SJCRH30 (cell line): ENCODE results near the gene SIGLEC6. TPM values are rescaled to one million over a fixed set of nuclear protein-coding genes. Genes with fewer than 3 reads are reported as not detected.

Source experiments
- DNase-seq, 2 experiments: peaks; one replicate each; pipeline ENCODE4 v3.0.0-alpha.2; 2015 to 2020
- H3K27ac ChIP-seq: fragments of 250-450 bp; sonication (Bioruptor Pico); 2 replicates; pipeline ENCODE4 v1.5.1; 2020; ENCODE audit warnings: mild to moderate bottlenecking, moderate library complexity
- H3K27me3 ChIP-seq: fragments of 250-450 bp; sonication (Bioruptor Pico); 2 replicates; pipeline ENCODE4 v1.5.1; 2020; ENCODE audit warnings: mild to moderate bottlenecking, moderate library complexity
- H3K36me3 ChIP-seq: fragments of 250-450 bp; sonication (Bioruptor Pico); 2 replicates; pipeline ENCODE4 v1.5.1; 2020; ENCODE audit warnings: mild to moderate bottlenecking, moderate library complexity
- H3K4me1 ChIP-seq: fragments of 250-450 bp; sonication (Bioruptor Pico); 2 replicates; pipeline ENCODE4 v1.5.1; 2020; ENCODE audit warnings: mild to moderate bottlenecking, moderate library complexity
- H3K4me3 ChIP-seq: fragments of 250-450 bp; sonication (Bioruptor Pico); 2 replicates; pipeline ENCODE4 v1.5.1; 2020; ENCODE audit warnings: mild to moderate bottlenecking, moderate library complexity
- H3K9me3 ChIP-seq: fragments of 250-450 bp; sonication (Bioruptor Pico); replicated peaks from 2 replicates; pipeline ENCODE4 v1.5.1; 2020; ENCODE audit warnings: mild to moderate bottlenecking, moderate library complexity
- total RNA-seq: library from RNA; depleted of rRNA; stranded (reverse); fragments of >200 nt; shearing (Covaris generic); gene quantifications from 2 replicates; pipeline ENCODE4 v1.2.3, GENCODE V29; 2014

Gene SIGLEC6
- total RNA-seq, 1 experiment from 2014 or later, result not detected

DNA sequence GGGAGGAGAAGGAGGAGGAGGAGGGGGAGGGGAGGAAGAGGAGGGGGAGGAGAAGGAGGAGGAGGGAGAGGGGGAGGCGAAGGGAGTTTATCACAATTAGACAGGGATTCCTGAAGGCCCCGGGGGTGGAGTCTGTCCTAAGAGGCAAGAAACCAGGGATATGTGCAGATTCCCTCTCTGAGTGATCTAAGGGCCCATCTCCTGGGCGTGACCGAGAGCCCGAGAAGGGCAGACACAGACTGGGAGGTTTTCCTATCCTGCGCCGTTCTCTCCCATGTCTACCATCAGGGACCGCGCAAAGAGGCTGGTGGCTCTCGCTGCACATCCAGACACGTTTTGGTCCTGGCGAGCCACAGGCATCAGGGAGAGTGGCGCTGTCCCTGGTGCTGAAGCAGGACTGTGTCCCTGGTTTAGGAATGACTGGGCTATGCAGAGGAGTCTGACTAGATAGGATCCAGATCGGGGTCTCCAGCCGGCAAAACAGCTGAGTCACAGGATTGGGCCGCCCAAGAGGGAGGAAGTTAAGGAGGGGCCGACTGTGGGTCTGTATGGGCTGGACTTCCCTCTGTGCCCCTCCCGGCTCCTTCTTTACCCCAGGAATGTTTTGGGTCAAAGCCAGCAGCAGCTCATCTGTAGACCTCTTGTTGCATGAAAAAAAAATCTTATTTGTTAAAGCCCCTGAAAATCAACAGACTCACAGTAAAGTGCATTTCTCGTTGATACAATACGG lies 21.7 kb upstream of the SIGLEC6 start:
- Histone ChIP-seq H3K9me3 (no peaks in the 10 kb centered on the region), H3K4me1 (no peaks in the 10 kb centered on the region), H3K27ac (no peak overlapping the region), H3K27me3 (no peaks in the 10 kb centered on the region), H3K36me3 (no peaks in the 10 kb centered on the region), H3K4me3 (no peak overlapping the region)
- peak; percentile 76 to 88 for DNase-seq

DNA sequence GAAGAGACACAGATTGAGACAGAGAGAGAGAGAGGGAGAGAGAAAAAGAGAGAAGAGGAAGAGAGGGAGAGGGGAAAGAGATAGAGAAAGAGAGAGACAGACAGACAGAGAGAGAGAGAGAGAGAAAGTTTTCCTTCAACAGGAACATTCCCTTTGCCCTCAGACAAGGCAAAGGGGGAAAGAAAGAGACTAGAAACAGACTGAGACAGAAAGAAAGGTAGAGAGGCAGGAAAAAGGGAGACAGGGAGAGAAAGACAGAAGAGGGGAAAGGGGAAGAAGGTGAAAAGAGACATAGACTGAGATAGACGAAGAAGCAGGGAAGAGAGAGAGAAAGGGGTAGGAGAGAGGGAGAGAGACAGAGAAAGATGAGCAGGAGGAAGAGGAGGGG lies 21.1 kb upstream of the SIGLEC6 start:
- no peaks in the 10 kb centered on the region for H3K36me3 ChIP-seq
- H3K27me3 ChIP-seq, result no peaks in the 10 kb centered on the region
- DNase-seq, result no peak
- H3K4me1 ChIP-seq, result no peaks in the 10 kb centered on the region
- H3K9me3 ChIP-seq, result no peaks in the 10 kb centered on the region
- H3K27ac ChIP-seq, result no peak overlapping the region
- no peak overlapping the region for H3K4me3 ChIP-seq

DNA sequence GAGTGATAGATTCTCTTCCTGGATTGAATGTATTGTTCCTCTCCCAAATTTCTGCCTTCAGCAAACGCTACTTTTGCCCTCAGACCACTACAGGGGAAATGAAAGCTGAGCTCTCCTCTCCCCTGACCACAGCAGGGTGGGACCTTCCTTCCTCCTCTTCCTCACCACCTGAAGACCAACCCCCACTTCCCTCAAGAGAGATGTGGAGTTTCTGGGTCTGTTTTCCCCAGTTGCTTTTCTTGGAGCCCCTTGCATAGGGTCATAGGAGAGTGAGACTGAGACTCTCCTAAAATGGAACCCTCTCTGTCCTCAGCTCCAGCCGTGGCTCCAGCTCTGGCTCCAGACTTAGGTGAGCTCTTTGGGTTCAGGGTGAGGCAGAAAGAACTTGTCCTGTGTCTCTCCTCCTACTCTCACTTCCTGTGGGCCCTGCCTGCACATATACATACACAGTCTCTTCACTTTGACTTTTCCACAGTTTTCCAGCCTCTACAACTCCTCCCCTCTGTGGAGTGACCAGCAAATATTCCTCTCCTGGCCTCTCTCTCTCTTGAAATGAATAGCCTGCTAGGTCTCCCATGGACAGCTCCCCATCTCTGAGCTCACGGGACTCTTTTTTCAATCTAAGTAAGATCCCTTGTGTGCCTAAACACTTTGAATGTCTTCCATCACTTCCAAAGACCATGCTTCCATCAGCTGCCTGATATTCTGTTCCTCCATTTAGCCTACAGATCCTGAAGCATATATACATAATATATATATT lies 20.4 kb upstream of the SIGLEC6 start:
- H3K27me3 ChIP-seq, result no peaks in the 10 kb centered on the region
- DNase-seq, result no peak
- H3K27ac ChIP-seq, result no peak overlapping the region
- H3K4me3 ChIP-seq, result no peak overlapping the region
- no peaks in the 10 kb centered on the region for H3K4me1 ChIP-seq
- no peaks in the 10 kb centered on the region for H3K9me3 ChIP-seq
- no peaks in the 10 kb centered on the region for H3K36me3 ChIP-seq

DNA sequence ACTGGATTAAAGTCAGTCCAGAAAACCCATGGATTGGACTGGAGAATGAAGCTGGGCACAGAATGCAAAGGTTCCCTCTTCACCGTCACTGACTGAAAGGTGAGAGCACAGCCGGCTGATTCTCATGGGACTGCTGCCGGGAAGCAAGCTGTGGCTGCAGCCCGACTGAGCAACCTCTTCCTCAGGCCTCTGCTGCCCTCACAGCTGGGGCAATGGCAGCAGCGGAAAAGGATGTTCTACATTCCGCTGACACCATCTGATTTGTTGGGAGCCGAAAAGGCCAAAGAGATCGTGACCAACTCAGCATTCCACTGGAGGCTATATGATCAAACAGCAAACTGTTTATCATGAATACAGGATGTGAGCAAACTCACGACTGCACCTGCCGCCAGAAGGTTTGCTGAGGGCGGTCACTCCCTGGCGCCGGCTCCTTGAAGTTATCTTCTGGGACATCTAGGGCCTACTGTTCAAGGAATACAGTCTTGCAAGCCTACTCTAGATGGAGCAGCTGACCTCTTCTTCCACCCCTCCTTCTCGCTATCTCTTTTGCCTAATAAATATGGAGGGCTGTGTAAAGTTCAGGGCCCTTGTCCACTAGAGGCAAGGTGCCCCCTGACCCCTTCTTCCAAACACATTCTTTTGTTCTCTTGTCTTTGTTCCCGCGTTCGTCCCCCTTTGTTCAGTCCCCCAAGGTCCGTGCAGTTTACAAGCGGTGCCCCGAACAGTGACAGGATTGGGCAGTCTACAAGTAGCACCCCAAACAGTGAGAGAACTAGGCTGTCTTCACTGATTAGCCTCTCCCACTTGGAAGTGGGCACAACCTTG lies 19.6 kb upstream of the SIGLEC6 start:
- Histone ChIP-seq H3K27ac (no peak overlapping the region), H3K4me3 (no peak overlapping the region), H3K9me3 (no peaks in the 10 kb centered on the region), H3K4me1 (no peaks in the 10 kb centered on the region), H3K27me3 (no peaks in the 10 kb centered on the region), H3K36me3 (no peaks in the 10 kb centered on the region)
- DNase-seq, result no peak

DNA sequence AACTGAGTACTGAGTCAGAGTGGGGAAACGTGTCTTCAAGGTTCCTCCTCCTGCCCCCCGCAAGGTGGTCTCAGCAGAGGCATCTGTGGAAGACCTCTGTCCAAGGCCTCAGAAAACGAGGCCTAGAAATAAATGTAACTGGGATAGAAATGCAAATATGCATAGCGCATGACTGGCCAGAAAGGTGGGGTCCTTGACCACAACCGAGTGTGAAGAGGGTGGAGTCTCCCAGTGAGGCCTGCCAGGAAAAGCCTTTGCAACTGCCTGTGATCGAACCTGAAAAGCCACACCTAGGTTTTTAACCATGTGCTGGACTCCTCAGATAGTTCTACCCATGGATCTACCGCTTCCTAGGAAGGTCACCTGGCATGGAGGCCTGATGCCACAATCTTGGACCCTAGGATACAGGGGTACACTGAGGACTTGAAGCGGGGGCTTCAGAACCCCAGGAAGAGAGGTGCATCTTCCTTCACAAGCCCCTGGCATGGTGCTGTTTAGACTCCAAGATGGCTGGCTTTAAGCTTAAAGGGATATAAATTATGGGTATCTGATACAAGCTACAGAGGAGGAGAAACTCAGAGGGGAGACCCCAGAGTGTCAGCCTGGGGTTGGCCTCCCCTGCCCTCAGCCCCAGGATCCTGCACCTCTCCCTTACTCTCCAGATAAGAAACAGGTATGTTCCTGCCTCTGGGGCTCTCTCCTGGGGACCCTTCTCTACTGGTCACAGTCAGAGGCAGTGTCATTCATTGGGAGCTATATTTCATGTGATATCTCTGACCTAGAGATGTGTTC lies 18.3 kb upstream of the SIGLEC6 start:
- DNase-seq, result no peak
- Histone ChIP-seq H3K27me3 (no peaks in the 10 kb centered on the region), H3K27ac (no peak overlapping the region), H3K9me3 (no peaks in the 10 kb centered on the region), H3K36me3 (no peaks in the 10 kb centered on the region), H3K4me3 (no peak overlapping the region), H3K4me1 (no peaks in the 10 kb centered on the region)

DNA sequence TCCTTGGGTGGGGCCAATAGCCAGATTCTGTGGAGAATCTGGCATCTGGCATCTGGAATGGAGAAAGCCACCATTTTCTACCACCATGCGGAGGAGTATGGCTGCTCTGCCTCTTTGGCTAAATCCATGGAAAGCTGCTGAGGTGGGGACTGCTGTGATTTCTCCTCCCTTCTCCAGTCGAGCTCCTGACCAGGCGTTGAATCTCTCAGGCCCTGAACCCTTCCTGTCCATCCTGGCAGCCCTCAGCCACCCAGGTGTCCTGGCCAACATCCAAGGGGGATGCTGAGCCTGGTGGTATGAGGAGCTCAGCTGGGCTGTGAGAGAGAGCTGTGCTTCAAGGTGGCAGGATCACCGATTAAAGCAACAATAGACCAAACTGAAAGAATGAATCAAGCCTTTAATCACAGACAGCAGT lies 17.4 kb upstream of the SIGLEC6 start:
- no peak for DNase-seq
- Histone ChIP-seq H3K9me3 (no peaks in the 10 kb centered on the region), H3K27me3 (no peaks in the 10 kb centered on the region)

DNA sequence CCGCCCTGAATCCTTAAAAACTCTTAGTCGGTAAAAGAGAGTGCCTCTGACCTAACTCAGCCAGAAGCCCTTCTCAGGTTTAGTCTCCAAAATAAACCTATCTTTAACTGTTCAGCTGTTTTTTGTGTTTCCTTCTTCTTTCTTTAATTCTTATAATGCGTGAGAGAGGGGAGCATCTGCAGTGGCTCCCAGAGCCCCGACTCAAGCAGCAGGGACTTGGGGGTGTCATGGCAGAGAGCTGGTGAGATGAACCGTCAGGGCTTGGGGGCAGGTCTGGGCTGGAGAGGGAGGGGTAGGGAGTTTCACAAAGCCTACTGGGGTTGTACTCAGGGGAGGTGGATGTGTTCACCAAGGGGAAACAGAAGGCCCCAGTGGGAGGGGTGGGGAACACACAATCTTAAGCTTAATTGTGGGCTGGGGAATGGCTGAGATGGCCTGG lies 16.8 kb upstream of the SIGLEC6 start:
- Histone ChIP-seq H3K27ac (no peak overlapping the region), H3K36me3 (no peaks in the 10 kb centered on the region), H3K4me3 (no peak overlapping the region), H3K27me3 (no peaks in the 10 kb centered on the region), H3K9me3 (no peaks in the 10 kb centered on the region), H3K4me1 (no peaks in the 10 kb centered on the region)
- DNase-seq, result no peak

More for the DNA sequence above, 17.4 kb upstream of the SIGLEC6 start:
- H3K27ac ChIP-seq, result no peak overlapping the region
- H3K4me1 ChIP-seq, result no peaks in the 10 kb centered on the region
- H3K4me3 ChIP-seq, result no peak overlapping the region
- no peaks in the 10 kb centered on the region for H3K36me3 ChIP-seq

DNA sequence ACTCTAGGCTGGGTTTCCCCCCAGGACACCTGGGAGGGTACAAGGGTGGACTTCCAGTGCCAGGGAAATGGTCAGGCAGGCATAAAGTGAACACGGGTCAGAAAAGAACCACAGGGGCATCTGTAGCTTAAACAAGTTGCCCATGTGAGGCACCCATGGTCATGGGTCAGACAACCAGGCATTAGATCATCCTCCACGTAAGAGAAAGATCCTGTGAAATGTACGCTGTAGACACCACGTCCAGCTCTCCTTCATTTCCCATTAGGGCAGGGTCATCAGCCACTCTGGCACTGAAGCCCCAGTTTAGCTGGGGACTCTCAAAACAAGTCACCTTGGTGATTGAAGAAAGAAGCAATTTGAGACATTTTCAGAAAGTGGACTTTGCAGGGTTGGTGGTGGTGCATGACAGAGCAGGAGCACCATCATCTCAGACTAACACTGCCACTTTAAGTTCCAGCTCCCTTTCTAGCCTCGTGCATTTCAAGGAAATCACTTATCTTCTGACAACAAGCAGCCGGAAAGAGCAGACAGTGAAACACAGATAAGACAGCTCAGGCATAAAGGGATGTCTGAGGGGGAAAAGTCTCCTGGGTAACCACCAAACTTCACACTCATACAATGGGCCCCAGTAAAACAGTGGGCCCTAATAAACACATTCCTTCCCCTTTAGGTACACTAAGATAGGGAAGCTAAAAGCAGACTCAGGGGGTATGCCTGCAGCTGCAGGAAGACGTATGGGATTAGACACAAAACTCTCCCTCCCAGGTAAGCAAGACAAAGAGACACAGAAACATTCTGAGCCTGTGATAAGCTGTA lies 16.1 kb upstream of the SIGLEC6 start:
- Histone ChIP-seq H3K4me1 (no peaks in the 10 kb centered on the region), H3K27me3 (no peaks in the 10 kb centered on the region), H3K36me3 (no peaks in the 10 kb centered on the region), H3K9me3 (no peaks in the 10 kb centered on the region), H3K4me3 (no peak overlapping the region), H3K27ac (no peak overlapping the region)
- DNase-seq, result no peak

DNA sequence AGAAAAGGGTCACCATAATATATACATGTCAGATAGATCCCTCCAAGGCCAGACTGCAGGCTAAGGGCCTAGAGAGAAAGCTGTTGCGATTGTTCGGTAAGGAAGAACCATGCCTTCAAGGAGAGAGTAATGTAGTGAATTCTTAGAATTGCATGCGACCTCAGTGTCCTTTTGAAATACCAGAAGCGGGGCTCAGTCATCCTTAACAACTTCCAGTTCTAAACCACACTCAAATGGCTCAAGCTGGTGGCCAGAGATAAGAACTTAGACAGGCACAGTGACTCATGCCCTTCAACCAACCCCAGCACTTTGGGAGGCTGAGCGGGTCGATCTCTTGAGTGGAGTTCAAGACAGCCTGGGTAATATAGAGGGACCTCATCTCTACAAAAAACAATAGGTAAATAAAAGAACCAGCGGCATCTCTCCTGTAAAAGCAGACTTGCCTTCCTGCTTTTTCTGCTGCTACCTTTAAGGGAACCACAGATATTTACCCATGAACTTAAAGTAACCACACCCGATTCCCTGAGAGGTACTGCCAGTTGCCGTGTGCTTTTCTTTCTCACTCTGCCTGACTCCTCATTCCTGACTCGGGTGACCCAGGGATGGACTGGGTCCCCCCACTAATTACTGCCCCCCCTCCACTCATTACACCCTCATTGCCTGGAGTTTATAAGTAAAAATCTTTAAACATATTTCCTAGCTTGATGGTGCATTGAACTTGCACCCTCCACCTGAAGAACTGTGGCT lies 15.4 kb upstream of the SIGLEC6 start:
- Histone ChIP-seq H3K27ac (no peak overlapping the region), H3K4me3 (no peak overlapping the region), H3K9me3 (no peaks in the 10 kb centered on the region), H3K27me3 (no peaks in the 10 kb centered on the region), H3K36me3 (no peaks in the 10 kb centered on the region), H3K4me1 (no peaks in the 10 kb centered on the region)
- DNase-seq, result no peak

DNA sequence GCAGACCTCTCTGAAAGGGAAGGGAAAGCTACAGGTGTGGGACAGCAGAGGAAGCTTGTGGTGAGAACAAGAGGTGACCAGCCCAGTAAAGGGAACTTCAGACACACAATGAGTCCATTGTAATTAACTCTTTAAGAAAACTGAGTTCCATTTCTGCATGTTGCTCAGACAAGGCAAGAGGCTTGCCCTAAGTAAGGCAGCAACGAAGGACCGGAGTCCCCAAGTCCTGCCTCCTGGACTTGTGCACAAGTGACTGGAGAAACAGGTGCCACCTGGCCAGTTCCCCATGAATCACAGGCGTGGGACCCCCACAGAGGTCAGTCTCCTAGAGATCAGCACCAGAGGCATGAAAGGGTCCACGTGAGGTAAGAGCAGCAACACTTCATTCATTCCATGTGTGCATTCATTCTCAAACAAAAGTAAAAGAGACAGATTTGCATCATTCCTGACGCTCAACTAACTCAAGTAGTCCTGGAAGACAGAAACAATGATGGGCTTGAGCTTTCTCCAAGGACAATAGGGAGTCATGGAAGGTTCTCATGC lies 14.7 kb upstream of the SIGLEC6 start:
- no peaks in the 10 kb centered on the region for H3K4me1 ChIP-seq
- no peaks in the 10 kb centered on the region for H3K36me3 ChIP-seq
- H3K4me3 ChIP-seq, result no peak overlapping the region
- no peaks in the 10 kb centered on the region for H3K9me3 ChIP-seq
- no peak for DNase-seq
- no peak overlapping the region for H3K27ac ChIP-seq
- H3K27me3 ChIP-seq, result no peaks in the 10 kb centered on the region

DNA sequence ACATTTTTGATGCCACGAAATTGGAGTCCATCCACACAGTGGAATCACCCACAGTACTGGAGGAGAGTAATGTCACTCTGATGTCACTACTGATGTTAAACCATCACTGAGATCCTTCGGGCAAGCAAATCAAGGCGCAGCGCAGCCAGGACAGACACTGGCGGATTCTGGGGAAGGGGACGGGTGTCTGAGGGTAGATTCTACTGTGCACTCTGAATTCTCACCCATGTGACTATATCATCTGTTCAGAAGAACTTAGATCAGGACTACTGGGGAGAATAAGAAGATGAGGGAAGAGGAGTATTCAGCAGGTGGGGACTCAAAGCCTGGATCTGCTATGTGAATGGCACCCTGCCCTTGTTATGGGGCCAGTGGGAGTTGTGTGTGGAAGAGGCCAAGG lies 12.6 kb upstream of the SIGLEC6 start:
- no peak for DNase-seq
- Histone ChIP-seq H3K36me3 (no peaks in the 10 kb centered on the region), H3K27me3 (no peaks in the 10 kb centered on the region), H3K4me1 (no peaks in the 10 kb centered on the region), H3K9me3 (no peaks in the 10 kb centered on the region), H3K4me3 (no peak overlapping the region), H3K27ac (no peak overlapping the region)

DNA sequence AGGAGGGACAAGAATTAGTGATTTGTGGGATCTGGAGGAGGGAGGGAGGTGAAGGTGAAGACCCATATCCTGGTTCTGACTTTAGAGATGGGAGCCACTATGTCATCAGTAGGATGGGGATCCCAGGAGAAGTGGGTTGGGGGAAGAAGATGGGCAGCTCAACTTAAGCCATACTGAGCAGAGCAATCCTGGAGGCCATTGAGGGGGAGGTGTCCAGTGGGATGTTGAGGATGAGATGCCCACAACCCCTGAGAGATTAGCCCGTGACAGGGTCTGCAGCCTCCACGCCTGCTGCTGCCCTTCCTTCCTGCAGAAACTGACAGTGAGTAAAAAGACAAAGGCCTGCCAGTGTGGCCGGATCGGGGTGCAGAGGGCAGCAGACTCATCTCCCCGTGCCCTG lies 11.2 kb upstream of the SIGLEC6 start:
- Histone ChIP-seq H3K9me3 (no peaks in the 10 kb centered on the region), H3K27ac (no peak overlapping the region), H3K36me3 (no peaks in the 10 kb centered on the region), H3K4me1 (no peaks in the 10 kb centered on the region), H3K4me3 (no peak overlapping the region), H3K27me3 (no peaks in the 10 kb centered on the region)
- DNase-seq, result no peak
